ENCODE results near the gene INSRR.

Gene INSRR

DNA sequence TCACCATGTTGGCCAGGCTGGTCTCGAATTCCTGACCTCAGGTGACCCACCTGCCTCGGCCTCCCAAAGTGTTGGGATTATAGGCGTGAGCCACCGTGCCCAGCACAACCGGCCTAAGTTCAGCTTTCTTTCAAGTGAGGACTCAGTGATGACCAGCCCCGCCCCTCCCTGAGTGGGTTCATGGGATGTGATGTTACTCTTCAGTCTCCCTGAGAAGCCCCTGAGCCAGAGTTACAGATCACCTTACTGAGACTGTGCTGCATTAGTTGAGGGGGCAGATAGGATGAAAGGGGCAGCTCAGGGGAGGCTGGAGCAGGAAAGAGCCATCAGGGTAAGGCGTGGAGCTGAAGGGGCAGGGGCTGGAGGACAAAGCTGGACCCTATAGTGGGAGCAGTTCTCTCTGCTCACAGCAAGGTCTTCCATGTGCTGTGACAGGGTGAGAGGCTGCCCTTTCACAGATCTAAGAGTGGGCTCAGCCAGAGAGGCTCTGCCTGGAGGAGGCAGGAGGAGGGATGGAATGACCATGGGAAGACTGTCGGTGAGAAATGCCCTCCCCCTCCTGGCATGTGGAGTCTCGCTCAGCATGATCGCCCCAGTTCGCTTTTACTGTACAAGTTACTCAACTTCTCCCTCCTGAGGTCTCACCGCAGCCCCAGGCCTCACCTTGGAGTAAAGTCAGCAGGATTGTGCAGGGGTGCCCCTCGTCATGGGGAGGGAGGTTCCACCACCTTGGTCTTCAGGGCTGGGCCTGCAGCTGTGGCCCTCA is 55.6 kb downstream of the INSRR start:
- no peak for DNase-seq

DNA sequence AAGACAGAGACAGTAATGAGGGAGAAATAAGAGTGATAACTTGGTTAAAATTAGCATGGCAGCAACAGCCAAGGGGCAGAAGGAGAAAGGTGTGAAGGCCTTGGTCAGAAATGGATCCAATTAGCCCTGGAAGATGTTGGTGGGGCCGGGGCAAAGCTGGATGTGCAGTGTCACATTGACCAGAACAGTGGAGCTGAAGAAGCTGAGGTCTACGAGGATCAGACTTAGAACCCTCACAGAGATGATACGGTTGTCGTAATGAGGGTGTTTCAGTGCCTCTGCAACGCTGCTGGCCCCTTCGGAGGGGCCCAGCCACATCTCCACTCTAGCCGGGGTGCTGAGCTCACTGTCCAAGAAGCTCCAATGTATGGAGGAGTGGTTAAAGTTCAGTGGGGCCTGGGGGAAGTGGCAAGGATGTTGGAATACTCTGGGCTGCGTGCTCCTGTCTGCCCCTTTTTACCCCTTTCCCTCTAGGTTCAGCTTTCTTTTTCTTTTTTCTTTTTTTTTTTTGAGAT is 56.4 kb downstream of the INSRR start:
- no peak for DNase-seq

DNA sequence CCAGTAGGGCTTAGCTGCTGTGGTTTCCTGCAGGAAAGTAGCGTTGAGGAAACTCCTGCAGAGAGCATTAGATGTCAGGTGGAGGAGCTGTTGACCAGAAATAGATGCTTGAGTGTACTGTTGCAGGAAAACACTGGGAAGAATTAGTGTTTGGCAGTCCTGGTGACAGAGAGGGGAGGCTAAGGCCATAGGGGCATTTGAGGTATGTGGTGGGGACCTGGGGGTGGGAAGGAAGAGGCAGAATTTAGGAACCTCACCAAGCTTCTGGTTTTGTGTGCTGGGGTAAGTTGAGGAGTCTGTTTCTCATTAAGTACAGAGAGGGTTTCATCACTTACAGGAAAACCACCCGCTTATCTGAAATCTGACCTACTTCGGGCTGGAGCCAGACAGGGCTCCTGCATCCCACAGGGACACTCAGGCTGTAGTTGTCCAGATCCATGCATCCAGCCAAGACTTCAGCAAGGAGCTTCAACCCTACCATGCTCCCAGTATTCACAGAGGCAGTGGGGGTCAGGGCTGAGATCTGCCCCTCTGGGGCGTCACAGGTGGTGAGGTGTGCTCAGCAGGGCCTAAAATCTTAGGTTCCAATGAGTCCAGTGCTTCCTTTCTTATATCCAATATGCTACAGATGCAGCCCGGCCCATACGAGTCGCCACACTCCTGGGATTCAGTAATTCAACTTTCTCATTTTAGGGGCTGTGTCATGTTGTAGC is 57.4 kb downstream of the INSRR start:
- no peak for DNase-seq

DNA sequence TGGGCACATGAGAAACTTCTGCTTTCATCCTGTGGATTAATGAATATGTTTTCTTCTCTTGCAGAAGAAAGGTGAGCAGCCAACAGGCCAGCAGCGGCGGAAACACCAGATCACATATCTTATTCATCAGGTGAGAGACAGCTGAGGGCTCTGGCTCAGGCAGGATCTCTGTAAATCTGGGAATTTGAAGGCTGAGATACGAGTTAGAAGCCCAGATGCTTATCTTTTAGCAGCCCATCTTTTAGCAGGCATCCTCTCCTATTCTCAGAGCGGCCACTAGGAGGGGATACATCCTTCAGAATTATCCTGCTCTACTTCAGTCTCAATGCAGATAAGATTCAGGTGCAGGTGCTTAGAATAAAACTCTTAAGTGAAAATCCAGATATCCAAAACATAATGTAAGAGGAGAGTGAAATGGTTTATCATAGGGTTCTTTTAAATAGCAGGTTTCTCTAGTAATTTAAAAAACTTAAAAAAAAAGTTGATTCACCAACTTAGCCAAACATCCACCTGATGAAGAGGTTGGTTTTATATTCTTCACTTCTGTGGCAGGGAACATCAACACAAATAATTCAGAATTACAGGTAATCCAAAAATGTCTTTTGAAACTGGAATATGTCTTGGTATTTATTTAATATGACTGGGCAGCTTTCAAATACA is 61.6 kb downstream of the INSRR start:
- peak; percentile 50 for DNase-seq

DNA sequence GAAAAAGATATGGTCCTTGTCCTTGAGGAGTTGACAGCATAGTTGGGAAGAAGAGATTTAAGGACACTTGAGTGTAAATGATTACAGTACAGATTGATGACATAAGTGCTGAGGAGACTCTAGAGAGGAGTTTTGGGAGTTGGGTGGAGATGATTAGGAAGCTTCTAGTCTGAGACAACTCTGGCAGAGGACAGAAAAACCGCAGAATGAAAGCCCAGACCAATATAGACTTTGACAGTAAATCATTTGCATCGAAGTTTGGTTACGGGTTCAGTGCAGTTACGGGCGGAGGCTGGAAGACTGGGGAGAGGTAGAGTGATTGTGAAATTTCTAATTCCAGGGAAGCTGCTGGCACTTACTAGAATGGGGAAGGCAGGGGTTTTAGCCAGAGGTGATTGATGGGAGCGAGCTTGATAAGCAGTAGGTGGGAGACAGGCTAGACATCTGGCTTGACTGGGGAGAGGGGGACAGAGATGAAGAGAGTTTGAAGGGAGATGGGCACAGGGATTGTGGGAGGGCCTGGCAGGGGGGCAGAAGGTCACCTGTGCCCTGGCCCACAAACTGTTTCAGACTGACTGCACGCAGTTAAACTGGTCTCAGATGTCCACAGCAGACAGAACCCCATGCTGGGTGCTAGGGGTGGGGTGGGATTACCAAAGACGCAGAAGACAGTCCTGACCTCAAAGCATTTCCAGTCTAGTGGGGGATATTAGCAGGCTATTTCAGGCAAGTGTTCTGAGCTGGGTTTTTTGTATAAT is 62.4 kb downstream of the INSRR start:
- no peak for DNase-seq

DNA sequence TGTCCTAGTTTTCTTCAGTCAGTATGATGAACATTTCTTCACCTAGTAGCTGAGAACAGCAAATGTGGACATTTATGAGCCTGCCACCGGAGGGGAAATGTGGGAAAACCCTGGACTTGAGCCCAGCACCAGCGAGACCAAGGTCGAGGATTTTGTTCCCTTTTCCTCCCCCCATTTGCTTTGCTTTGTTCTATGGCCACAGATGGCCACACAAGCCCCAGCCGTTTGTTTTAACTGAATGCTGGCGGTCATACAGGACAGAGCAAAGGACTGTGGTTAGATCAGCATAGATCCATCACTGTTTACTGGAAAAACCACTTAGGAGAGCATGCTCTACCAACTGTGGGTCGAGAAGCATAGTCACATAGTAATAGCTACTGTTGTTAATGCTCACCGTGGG is 63.1 kb downstream of the INSRR start:
- no peak for DNase-seq

DNA sequence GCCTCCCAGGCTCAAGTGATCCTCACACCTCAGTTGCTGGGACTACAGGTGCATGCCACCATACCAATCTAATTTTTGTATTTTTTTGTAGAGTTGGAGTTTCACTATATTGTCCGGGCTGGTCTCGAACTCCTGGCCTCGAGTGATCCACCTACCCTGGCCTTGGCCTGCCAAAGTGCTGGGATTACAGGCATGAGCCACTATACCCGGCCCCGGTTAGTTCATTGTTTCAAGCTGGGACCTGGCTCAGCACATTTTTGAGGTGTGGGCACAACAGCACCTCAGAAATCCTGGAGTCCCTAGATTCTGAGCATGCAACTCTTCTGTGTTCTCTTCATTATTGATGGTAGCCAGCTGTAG is 63.6 kb downstream of the INSRR start:
- no peak for DNase-seq

DNA sequence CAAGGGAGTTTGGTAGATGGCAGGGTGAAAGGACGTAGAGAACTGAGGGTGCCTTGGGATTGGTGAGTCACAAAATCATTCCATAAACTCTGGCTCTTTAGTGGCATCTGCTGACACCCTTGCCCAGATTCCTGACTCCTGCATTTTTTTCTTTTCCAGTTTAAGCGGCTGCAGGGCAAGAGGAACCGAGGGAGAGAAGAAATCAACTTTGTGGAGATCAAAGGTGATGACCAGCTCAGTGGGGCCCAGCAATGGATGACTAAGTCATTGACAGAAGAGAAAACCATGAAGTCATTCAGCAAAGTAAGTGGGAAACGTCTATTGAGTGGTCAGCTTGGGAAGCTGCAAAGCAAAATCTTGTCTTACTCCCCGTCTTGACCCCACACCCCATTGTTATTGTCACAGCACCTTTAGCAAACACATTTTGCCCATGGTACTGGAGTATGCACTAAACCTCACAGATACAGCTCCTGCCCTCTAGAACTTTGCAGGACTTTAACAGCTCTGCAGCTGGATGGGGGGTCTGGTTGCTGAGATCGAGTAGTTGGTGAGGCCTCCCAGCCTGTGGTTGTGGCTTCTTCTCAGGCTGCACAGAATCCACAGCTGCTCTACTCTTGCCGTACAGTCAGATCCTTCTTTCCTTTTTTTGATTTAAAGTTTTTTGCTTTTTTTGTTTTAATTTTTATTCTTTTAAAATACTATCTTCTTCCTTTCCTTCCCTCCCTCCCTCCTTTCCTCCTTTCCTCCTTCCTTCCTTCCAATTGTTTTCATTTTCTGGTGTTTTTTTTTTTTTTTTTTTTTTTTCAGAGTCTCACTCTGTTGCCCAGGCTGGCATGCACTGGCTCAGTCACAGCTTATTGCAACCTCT is 64.2 kb downstream of the INSRR start:
- no peak for DNase-seq
